Kidney epithelial cell (primary cell): ENCODE results near the gene RNASE8. TPM values are rescaled to one million over a fixed set of nuclear protein-coding genes. Genes with fewer than 3 reads are reported as not detected.

Experiments
- DNase-seq: peaks from one replicate; pipeline ENCODE4 v3.0.0-alpha.2; 2010; ENCODE audit warnings: low read depth
- H3K27me3 ChIP-seq: 2 replicates; pipeline ENCODE4 v1.6.0; 2011; ENCODE audit warnings: low read length; ENCODE audit not compliant: control insufficient read depth, insufficient read depth
- H3K36me3 ChIP-seq: 2 replicates; pipeline ENCODE4 v1.5.1; 2011; ENCODE audit warnings: low read length; ENCODE audit not compliant: control insufficient read depth, insufficient read depth
- H3K4me3 ChIP-seq: 2 replicates; pipeline ENCODE4 v1.5.1; 2011; ENCODE audit warnings: low read depth, mild to moderate bottlenecking, control low read depth, low read length
- total RNA-seq: library from RNA; depleted of rRNA; stranded (reverse); fragments of >200 nt; gene quantifications from 2 replicates; pipeline ENCODE4 v1.2.3, GENCODE V29; 2015
- TF ChIP-seq, protein P1 (sequence below): IDR thresholded peaks from 2 replicates; pipeline ENCODE4 v1.5.1; 2011; ENCODE audit warnings: mild to moderate bottlenecking, moderate library complexity, low read length, control low read depth, inconsistent platforms; ENCODE audit not compliant: insufficient read depth, poor library complexity, severe bottlenecking

RNASE8 gene
- total RNA-seq, 1 donor from 2014 or later: not detected

DNA sequence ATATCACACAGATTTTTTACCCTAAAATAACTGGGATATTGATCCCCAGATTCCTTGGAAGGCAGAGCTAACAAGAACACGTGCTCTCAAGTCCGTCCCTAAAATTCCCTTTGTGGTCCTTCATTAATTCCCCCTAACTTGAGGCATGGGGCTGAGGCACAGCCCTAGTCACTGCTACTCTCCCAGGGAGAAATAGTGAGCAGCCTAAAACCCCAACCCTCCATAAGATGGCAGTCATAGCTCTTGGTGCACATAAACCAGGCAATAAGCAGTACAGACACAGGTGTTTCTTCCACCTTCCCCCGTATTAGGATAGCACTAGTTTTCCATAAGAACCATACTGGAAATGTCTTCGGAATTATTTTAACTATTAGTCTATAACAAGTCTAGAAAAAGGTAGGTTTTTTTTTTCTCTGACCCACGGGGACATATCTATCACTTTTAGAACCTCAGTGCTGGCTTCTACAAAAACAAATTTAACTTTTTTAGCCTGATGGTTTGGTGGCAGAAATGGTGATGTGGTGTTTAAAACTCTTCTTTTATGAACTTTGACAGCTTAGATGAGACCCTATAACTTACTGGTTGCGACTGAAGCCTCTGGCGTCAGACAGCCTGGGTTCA is 9.4 kb downstream of the RNASE8 start:
- Histone ChIP-seq H3K27me3 (no peaks in the 10 kb centered on the region), H3K4me3 (no peak overlapping the region), H3K36me3 (no peaks in the 10 kb centered on the region)
- no peak for DNase-seq
- TF ChIP-seq, protein P1, sequence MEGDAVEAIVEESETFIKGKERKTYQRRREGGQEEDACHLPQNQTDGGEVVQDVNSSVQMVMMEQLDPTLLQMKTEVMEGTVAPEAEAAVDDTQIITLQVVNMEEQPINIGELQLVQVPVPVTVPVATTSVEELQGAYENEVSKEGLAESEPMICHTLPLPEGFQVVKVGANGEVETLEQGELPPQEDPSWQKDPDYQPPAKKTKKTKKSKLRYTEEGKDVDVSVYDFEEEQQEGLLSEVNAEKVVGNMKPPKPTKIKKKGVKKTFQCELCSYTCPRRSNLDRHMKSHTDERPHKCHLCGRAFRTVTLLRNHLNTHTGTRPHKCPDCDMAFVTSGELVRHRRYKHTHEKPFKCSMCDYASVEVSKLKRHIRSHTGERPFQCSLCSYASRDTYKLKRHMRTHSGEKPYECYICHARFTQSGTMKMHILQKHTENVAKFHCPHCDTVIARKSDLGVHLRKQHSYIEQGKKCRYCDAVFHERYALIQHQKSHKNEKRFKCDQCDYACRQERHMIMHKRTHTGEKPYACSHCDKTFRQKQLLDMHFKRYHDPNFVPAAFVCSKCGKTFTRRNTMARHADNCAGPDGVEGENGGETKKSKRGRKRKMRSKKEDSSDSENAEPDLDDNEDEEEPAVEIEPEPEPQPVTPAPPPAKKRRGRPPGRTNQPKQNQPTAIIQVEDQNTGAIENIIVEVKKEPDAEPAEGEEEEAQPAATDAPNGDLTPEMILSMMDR: peak; percentile 18

DNA sequence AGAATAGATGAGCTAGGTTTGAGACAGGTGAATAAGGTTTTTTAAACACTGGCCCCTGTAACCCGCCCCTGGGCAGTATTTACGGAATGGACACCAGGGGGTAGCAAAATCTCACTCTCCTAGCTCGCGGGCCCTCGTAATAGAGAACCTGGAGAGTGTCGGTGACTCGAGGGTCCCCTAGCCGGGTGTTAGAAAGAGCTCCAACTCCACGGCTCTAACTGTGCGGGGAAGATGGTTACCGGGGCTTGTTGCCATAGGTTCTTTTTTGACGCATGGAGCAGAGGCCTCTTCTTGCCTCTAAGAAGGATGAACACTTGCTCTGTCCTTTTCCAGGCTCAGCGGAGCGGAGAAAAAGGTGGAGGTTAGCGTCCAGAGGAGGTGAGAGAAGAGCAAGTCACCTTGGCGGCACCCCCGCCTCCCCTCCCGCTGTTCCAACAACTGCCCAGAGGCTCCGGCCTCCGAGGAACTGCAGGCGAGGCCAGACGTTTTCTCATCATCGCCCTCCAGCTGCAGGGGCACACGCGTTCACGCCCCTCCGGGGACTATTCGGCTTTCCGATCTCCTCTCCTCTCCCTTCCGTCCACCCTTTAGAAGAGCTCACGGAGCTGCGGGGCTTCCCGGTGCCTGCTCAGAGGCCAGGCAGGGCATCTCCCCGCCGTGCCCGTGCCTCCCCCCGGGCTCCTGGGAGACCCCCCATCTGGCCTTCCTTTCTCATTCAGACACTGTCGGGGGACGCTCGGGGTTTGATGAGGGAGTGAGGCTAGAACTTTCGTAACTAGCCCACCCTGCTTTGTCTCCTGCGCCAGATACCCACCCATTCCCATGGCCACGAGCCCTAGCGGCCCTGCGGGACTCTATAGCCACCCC is 11.1 kb downstream of the RNASE8 start:
- TF ChIP-seq, protein P1: peak; percentile 73
- DNase-seq: no peak
- no peaks in the 10 kb centered on the region for H3K27me3 ChIP-seq
- H3K36me3 ChIP-seq: no peaks in the 10 kb centered on the region
- peak overlapping the region; percentile 81 for H3K4me3 ChIP-seq

DNA sequence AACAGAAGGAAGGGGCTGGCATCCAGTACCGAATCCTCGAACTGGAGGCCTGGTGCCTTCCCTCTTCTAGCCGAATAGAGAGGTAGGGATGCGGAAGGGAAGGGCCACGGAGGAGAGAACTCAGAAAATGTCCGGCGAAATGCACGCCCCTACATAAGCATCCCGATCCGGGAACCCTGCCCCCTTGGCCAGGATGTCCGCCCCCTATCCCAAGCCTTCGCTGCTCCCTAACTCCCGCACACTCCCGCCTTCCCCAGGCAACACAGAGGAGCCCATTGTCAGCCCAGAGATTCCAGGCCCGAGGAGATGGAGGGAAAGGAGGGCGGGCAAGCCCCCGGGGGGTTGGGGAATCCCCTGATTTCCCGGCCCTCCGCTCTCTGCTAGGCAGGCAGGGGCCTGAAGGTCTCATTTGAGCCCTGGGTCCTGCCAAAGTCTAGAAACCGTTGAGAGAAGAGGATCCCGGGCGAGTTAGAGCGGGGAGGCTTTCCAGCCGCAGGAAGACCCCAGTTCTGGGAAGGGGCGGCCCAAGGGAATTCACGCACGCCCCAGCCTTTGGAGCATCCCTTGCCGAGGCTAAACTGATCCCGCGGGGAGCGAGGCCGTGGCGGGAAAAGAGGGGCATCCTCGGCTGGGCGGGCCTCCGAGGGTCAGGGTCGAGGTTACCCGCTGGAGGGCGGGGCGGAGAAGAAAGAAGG is 11.9 kb downstream of the RNASE8 start:
- Histone ChIP-seq H3K36me3 (peaks cover 1% of the 10 kb centered on the region), H3K27me3 (no peaks in the 10 kb centered on the region), H3K4me3 (peak overlapping the region; percentile 81)
- DNase-seq: no peak
- TF ChIP-seq, protein P1: no peak

DNA sequence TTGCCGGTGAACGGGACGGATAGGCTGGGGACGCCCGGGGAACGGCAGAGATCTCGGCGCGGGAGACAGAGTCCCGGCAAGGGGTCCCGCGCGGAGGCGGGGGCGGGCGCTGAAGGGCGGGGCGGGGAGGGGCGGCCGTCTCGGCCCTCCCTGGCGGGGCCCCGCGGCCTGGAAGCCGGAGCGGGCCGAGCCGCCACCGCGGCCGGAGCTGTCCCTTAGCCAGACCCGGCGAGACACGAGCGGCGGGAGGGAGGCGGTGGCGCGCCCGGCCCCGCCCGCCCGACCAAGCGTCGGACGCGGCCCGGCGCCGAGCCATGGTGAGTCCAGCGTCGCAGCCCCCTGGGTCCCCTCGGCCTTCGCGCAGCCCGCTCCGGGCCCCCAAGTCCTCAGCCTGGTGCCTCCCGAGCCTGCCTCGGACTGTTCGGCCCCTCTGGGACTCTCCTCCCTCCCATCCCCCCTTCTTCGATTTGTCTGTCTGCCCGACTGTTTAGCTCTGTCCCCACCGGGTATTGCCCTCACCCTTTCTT is 12.5 kb downstream of the RNASE8 start, which contains the start of gene ARHGEF40:
Gene ARHGEF40 (plus strand): TSS at position 222 of the 527 bp plus-strand sequence. CDS start 93 bp downstream, at position 315.
- Histone ChIP-seq H3K27me3 (no peaks in the 10 kb centered on the region), H3K36me3 (peaks cover 4% of the 10 kb centered on the region), H3K4me3 (peak within 1 kb of the TSS; percentile 81)
- TF ChIP-seq, protein P1: no peak
- DNase-seq: no peak

DNA sequence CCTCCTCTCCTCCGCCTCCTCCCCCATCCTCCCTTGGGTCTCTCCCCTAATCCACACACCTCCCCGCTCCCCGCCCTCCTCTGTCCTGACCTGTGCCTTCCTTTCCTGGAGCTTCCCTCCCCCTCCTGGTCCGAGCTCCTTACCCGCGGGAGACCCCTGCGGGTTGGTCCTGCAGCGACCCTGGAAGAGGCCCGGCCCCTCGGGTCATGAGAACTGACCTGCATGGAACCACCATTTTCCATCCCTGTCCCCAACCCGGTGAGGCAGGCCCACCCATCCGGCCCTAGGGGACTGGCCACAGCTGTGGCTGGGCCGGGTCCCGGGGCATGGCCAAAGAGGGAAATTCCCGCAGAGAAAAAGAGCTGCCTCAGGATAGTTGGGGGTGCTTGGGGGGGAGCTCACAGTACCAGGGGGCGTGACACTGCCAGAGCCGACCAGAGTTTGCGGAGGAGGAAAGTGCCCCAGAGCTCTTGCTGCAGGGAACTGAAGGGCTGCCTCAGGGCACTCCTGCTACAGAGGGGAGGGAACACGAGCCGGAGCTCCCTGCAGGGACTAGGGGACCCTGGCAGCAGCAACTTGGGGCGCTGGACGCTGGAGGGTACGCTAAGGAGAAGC is 13.1 kb downstream of the RNASE8 start:
- Histone ChIP-seq H3K27me3 (no peaks in the 10 kb centered on the region), H3K36me3 (peaks cover 5% of the 10 kb centered on the region), H3K4me3 (peak overlapping the region; percentile 81)
- no peak for DNase-seq
- TF ChIP-seq, protein P1: no peak
